WI38 (cell line): ENCODE data around the gene VSTM4.

Experiments
- H3K4me3 ChIP-seq: 2 replicates; pipeline ENCODE4 v1.5.1; 2011; ENCODE audit warnings: low read depth, mild to moderate bottlenecking, control low read depth, low read length
- CTCF ChIP-seq: IDR thresholded peaks from 2 replicates; pipeline ENCODE4 v1.5.1; 2012; ENCODE audit warnings: low read depth, mild to moderate bottlenecking, control low read depth, low read length

VSTM4 gene

GRCh38 chr10:49009199-49009979 lies 105.9 kb downstream of the VSTM4 start:
- H3K4me3 ChIP-seq, result no peak overlapping the region
- no peak for TF ChIP-seq CTCF

GRCh38 chr10:49008505-49009198 lies 106.7 kb downstream of the VSTM4 start:
- no peak overlapping the region for H3K4me3 ChIP-seq
- no peak for TF ChIP-seq CTCF

GRCh38 chr10:49008091-49008490 lies 107.2 kb downstream of the VSTM4 start:
- TF ChIP-seq CTCF, result no peak
- H3K4me3 ChIP-seq, result no peak overlapping the region

GRCh38 chr10:49007129-49007528 lies 108.2 kb downstream of the VSTM4 start:
- TF ChIP-seq CTCF, result no peak

GRCh38 chr10:49005270-49005669 lies 110.1 kb downstream of the VSTM4 start:
- no peak for TF ChIP-seq CTCF

More at GRCh38 chr10:49007129-49007528, 108.2 kb downstream of the VSTM4 start:
- no peak overlapping the region for H3K4me3 ChIP-seq

GRCh38 chr10:49001870-49002672 lies 113.3 kb downstream of the VSTM4 start:
- no peak for TF ChIP-seq CTCF
- H3K4me3 ChIP-seq, result no peak overlapping the region

More at GRCh38 chr10:49005270-49005669, 110.1 kb downstream of the VSTM4 start:
- H3K4me3 ChIP-seq, result no peak overlapping the region
